GM12878 (cell line): ENCODE data around the gene RAB44. TPM values are rescaled to one million over a fixed set of nuclear protein-coding genes. Genes with fewer than 3 reads are reported as not detected.
A peak's percentile ranks its signal among the peaks of the same experiment; 100 is the strongest.

Experiments used
- ATAC-seq: fragments of 200-7000 bp; cut with Tn5 transposase; 3 replicates; pipeline ENCODE4 v1.9.1; 2020; ENCODE audit warnings: mild to moderate bottlenecking, moderate library complexity
- BruUV-seq: library from RNA; stranded (reverse); fragments of 400-500 nt; replicated peaks from 2 replicates; lab custom pipeline; 2021; lab: Mats Ljungman, UMichigan
- CTCF ChIA-PET: fragments of 300-600 bp; sonication (Branson Sonifier 250); formaldehyde crosslinking; extraction: SDS; loops from one replicate; lab custom pipeline; 2021; ENCODE audit warnings: inconsistent platforms; lab: Yijun Ruan, JAX
- POLR2A ChIA-PET: fragments of 350-600 bp; formaldehyde crosslinking; extraction: SDS; loops from one replicate; lab custom pipeline; 2021; ENCODE audit warnings: inconsistent platforms; lab: Charles Lee
- RAD21 ChIA-PET: fragments of 300-600 bp; sonication (Branson Sonifier 250); formaldehyde crosslinking; loops from one replicate; lab custom pipeline; 2023; ENCODE audit warnings: antibody characterized with exemption; ENCODE audit not compliant: unreplicated experiment; lab: Charles Lee
- SMC1A ChIA-PET: fragments of 300-600 bp; sonication (Branson Sonifier 250); formaldehyde crosslinking; loops from one replicate; lab custom pipeline; 2023; ENCODE audit not compliant: unreplicated experiment, uncharacterized antibody; lab: Charles Lee
- DNase-seq: peaks from one replicate; pipeline ENCODE4 v3.0.0-alpha.2; 2011; ENCODE audit warnings: low read depth, low spot score
- FAIRE-seq: peaks from 3 replicates; lab custom pipeline; 2011; peaks lifted over from hg19 to GRCh38; lab: Jason Lieb, UNC
- H2AFZ ChIP-seq: 2 replicates; pipeline ENCODE4 v1.6.0; 2011; ENCODE audit warnings: low read depth, low read length, control low read depth; ENCODE audit not compliant: control insufficient read depth
- H3K27ac ChIP-seq: 2 replicates; pipeline ENCODE4 v1.5.1; 2011; ENCODE audit warnings: control low read depth; ENCODE audit not compliant: control insufficient read depth, insufficient read depth
- H3K27me3 ChIP-seq, 2 experiments: replicated peaks in 1 of 2; 2 replicates each; pipeline versions ENCODE4 v1.6.0 to v1.6.1; 2011; ENCODE audit warnings: low read length in 1 of 2; ENCODE audit not compliant: control insufficient read depth in 2 of 2, insufficient read depth in 2 of 2
- H3K36me3 ChIP-seq, 2 experiments: 2 replicates each; pipeline ENCODE4 v1.5.1; 2011; ENCODE audit warnings: low read length in 1 of 2; ENCODE audit not compliant: control insufficient read depth in 2 of 2, insufficient read depth in 2 of 2
- H3K4me1 ChIP-seq: 2 replicates; pipeline ENCODE4 v1.6.1; 2011; ENCODE audit warnings: mild to moderate bottlenecking, low read length, moderate library complexity, mixed read lengths; ENCODE audit not compliant: control insufficient read depth, insufficient read depth
- H3K4me2 ChIP-seq: 2 replicates; pipeline ENCODE4 v1.6.0; 2011; ENCODE audit warnings: control low read depth; ENCODE audit not compliant: control insufficient read depth, insufficient read depth
- H3K4me3 ChIP-seq: fragments of 200-600 bp; sonication (generic); 2 replicates; pipeline ENCODE4 v1.5.1; 2016
- H3K79me2 ChIP-seq: 2 replicates; pipeline ENCODE4 v1.6.0; 2011; ENCODE audit warnings: low read length; ENCODE audit not compliant: control insufficient read depth, insufficient read depth
- H3K9ac ChIP-seq: 2 replicates; pipeline ENCODE4 v1.8.0; 2011; ENCODE audit warnings: low read length, control low read depth, mixed read lengths; ENCODE audit not compliant: control insufficient read depth, insufficient read depth
- H3K9me3 ChIP-seq: replicated peaks from 3 replicates; pipeline ENCODE4 v1.5.1; 2011; ENCODE audit warnings: mild to moderate bottlenecking, low read length; ENCODE audit not compliant: control insufficient read depth, insufficient read depth
- H4K20me1 ChIP-seq: 2 replicates; pipeline ENCODE4 v1.6.0; 2011; ENCODE audit not compliant: control insufficient read depth, insufficient read depth
- CBX5 ChIP-seq: sonication (generic); IDR thresholded peaks from 2 replicates; pipeline ENCODE4 v1.6.1; 2016; ENCODE audit warnings: low read depth, moderate library complexity, mild to moderate bottlenecking, inconsistent platforms
- ESRRA ChIP-seq: IDR thresholded peaks from 2 replicates; pipeline ENCODE4 v1.6.1; 2012; ENCODE audit warnings: mild to moderate bottlenecking, low read length, improper control_type of control experiment
- EZH2 ChIP-seq: IDR thresholded peaks from 2 replicates; pipeline ENCODE4 v1.6.1; 2012; ENCODE audit warnings: low read depth, mild to moderate bottlenecking, control low read depth, inconsistent platforms, low read length, borderline replicate concordance; ENCODE audit not compliant: control insufficient read depth
- MEF2B ChIP-seq: fragments of 450-650 bp; IDR thresholded peaks from 2 replicates; pipeline ENCODE4 v1.6.1; 2018; ENCODE audit warnings: mild to moderate bottlenecking, moderate library complexity; ENCODE audit not compliant: partially characterized antibody, poor library complexity, severe bottlenecking
- NR2F1 ChIP-seq: fragments of 450-650 bp; conservative IDR thresholded peaks from 2 replicates; pipeline ENCODE4 v1.6.1; 2017; ENCODE audit warnings: mild to moderate bottlenecking
- POLR2A ChIP-seq: IDR thresholded peaks from 2 replicates; pipeline ENCODE4 v1.6.1; 2011; ENCODE audit warnings: low read depth, mild to moderate bottlenecking, low read length
- RBBP5 ChIP-seq: fragments of 200-600 bp; sonication (generic); conservative IDR thresholded peaks from 2 replicates; pipeline ENCODE4 v1.6.1; 2016
- RELA ChIP-seq: fragments of 450-650 bp; IDR thresholded peaks from 2 replicates; pipeline ENCODE4 v1.8.0; 2014; ENCODE audit warnings: borderline replicate concordance; ENCODE audit not compliant: partially characterized antibody
- SMAD1 ChIP-seq: fragments of 450-650 bp; IDR thresholded peaks from 2 replicates; pipeline ENCODE4 v1.6.1; 2018; ENCODE audit warnings: mild to moderate bottlenecking, low read depth; ENCODE audit not compliant: partially characterized antibody
- TCF3 ChIP-seq: IDR thresholded peaks from 2 replicates; pipeline ENCODE4 v1.6.1; 2012; ENCODE audit warnings: low read depth, mild to moderate bottlenecking, low read length, borderline replicate concordance; ENCODE audit not compliant: insufficient read depth
- ZNF217 ChIP-seq: fragments of 450-650 bp; IDR thresholded peaks from 2 replicates; pipeline ENCODE4 v1.6.1; 2017; ENCODE audit warnings: antibody characterized with exemption, mild to moderate bottlenecking
- ZNF24 ChIP-seq: fragments of 450-650 bp; IDR thresholded peaks from 2 replicates; pipeline ENCODE4 v1.6.1; 2017; ENCODE audit warnings: antibody characterized with exemption, mild to moderate bottlenecking
- ZNF274 ChIP-seq: IDR thresholded peaks from one replicate; pipeline ENCODE4 v1.8.0; 2011; ENCODE audit not compliant: insufficient read length, insufficient read depth
- WGBS: methylation state at CpG from one replicate; pipeline ENCODE4 v1.1.6; 2016; ENCODE audit warnings: low lambda C conversion rate; ENCODE audit not compliant: insufficient replicate concordance, insufficient coverage; ENCODE audit errors: missing lambda C conversion rate; 5-methylcytosine and 5-hydroxymethylcytosine counted together
- in situ Hi-C: fragments of 300-500 bp; cut with MboI; formaldehyde crosslinking; loops from 9 replicates; pipeline ENCODE4 v1.14.3; 2018; ENCODE audit warnings: mixed read lengths
- intact Hi-C: fragments of 100-400 bp; cut with micrococcal nuclease; formaldehyde crosslinking; loops from one replicate; pipeline ENCODE4 v1.14.2; 2022; ENCODE audit not compliant: unreplicated experiment
- polyA plus RNA-seq, 11 experiments: library from polyadenylated mRNA; depleted of rRNA in 4 of 11; unstranded in 6 of 11; stranded (reverse) in 5 of 11; fragments of >200 nt; fragmentation: Nextera tagmentation in 4 of 11; fragmentation: Illumina TruSeq in 1 of 11; extraction: Ambion mirVana in 4 of 11; extraction: Trizol in 1 of 11; gene quantifications; 1 replicate in 1 of 11; 2 replicates in 10 of 11; pipeline versions ENCODE4 v1.2.1 to v1.2.3, GENCODE V29; 2011 to 2016; ENCODE audit warnings: inconsistent platforms in 2 of 11, missing spikeins in 2 of 11, low read depth in 1 of 11
- total RNA-seq, 4 experiments: library from RNA; depleted of rRNA in 3 of 4; stranded (reverse); fragments of >200 nt in 3 of 4; fragmentation: Illumina TruSeq in 1 of 4; extraction: Trizol in 1 of 4; gene quantifications; 2 replicates each; pipeline versions ENCODE4 v1.2.1 to v1.2.3, GENCODE V29; 2013 to 2021
- TF ChIP-seq, protein P1 (sequence below): fragments of 450-650 bp; IDR thresholded peaks from 2 replicates; pipeline ENCODE4 v1.6.1; 2017; ENCODE audit warnings: antibody characterized with exemption, mild to moderate bottlenecking, moderate library complexity
- TF ChIP-seq, protein P2 (sequence below): fragments of 450-650 bp; IDR thresholded peaks from 2 replicates; pipeline ENCODE4 v1.6.1; 2017; ENCODE audit warnings: mild to moderate bottlenecking, low read depth, inconsistent platforms; ENCODE audit not compliant: poor library complexity, severe bottlenecking
- TF ChIP-seq, protein P3 (sequence below): IDR thresholded peaks from 2 replicates; pipeline ENCODE4 v1.6.1; 2012; ENCODE audit warnings: mild to moderate bottlenecking, low read depth, low read length

Gene RAB44
- total and polyA plus RNA-seq, 10 of the 15 experiments (the other 5 are each of a cell fraction or from before 2014, with no cell fraction given): 0.01 to 0.08 (median 0.05) TPM; not detected in 2

DNA sequence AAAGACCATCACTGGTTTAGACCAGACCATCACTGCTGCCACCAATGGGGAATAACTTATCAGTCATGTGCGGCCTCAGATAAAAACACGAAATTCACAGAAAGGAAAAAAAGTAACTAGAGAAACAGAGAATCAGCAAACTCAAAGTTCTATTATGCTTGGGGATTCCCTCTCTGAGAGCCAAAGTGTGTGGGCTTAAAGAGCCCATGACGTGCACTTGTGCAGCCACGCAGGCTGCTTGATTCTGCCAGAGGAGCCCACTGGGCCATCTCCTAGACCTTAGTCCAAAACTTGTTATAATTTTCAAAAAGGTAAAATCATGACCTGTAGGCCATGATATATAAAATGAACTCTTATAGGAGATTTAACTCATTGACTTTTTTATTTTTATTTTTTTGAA, 15.2 kb downstream of the RAB44 start (continued):
- TF ChIP-seq, protein P1, sequence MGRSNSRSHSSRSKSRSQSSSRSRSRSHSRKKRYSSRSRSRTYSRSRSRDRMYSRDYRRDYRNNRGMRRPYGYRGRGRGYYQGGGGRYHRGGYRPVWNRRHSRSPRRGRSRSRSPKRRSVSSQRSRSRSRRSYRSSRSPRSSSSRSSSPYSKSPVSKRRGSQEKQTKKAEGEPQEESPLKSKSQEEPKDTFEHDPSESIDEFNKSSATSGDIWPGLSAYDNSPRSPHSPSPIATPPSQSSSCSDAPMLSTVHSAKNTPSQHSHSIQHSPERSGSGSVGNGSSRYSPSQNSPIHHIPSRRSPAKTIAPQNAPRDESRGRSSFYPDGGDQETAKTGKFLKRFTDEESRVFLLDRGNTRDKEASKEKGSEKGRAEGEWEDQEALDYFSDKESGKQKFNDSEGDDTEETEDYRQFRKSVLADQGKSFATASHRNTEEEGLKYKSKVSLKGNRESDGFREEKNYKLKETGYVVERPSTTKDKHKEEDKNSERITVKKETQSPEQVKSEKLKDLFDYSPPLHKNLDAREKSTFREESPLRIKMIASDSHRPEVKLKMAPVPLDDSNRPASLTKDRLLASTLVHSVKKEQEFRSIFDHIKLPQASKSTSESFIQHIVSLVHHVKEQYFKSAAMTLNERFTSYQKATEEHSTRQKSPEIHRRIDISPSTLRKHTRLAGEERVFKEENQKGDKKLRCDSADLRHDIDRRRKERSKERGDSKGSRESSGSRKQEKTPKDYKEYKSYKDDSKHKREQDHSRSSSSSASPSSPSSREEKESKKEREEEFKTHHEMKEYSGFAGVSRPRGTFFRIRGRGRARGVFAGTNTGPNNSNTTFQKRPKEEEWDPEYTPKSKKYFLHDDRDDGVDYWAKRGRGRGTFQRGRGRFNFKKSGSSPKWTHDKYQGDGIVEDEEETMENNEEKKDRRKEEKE: no peak
- TF ChIP-seq EZH2 (no peak), ESRRA (no peak), ZNF24 (no peak), RELA (no peak)
- TF ChIP-seq, all 136 proteins: peak for 0

DNA sequence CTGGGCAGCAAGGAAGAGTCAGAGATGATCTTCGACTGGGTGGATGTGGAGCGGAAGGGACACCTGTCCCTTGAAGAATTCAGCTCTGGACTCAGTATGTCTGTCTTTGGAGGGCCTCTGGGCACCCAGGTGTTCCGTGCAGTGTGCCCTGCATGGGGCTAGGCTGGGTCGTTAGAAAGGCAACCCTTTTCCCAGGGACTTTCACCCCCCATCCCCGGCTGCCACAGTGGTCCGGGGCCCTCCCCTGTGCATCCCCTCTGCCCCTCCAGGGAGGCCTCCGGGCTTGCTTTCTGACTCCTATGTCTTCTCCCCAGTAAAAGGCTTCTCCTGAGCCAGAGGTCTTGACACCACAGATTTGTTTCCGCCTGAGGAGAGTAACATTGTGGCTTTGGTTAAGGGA, 16.2 kb downstream of the RAB44 start:
- no peak overlapping the region for H3K4me3 ChIP-seq
- no peak overlapping the region for H3K4me2 ChIP-seq
- BruUV-seq: no TSS peak
- 14% methylated on average over 8 of the region's 8 CpGs for WGBS
- intact Hi-C loops (no loop called here), in situ Hi-C loops (no loop called here)
- DNase-seq: no peak
- H3K9ac ChIP-seq: no peak overlapping the region
- no peaks in the 10 kb centered on the region for H3K79me2 ChIP-seq
- no peaks in the 10 kb centered on the region for H3K36me3 ChIP-seq
- ChIA-PET POLR2A (interaction anchor here (0.8 kb wide), 1 partner anchor 9 kb away, joined by 4 read pairs; no protein-coding TSS in a partner anchor), SMC1A (no interaction called here), CTCF (interaction anchor here (0.6 kb wide), 1 partner anchor 20 kb away, joined by 3 read pairs; no protein-coding TSS in a partner anchor), RAD21 (no interaction called here)
- no peak overlapping the region for H2AFZ ChIP-seq
- ATAC-seq: peak; percentile 26; the same call in 2 of the 3 replicates
- no peak for FAIRE-seq
- H4K20me1 ChIP-seq: no peaks in the 10 kb centered on the region
- H3K27me3 ChIP-seq: no peaks in the 10 kb centered on the region
- H3K27ac ChIP-seq: no peak overlapping the region
- H3K4me1 ChIP-seq: peaks cover 3% of the 10 kb centered on the region; the same call in 1 of the 2 replicates
- H3K9me3 ChIP-seq: no peaks in the 10 kb centered on the region
- TF ChIP-seq, protein P2, sequence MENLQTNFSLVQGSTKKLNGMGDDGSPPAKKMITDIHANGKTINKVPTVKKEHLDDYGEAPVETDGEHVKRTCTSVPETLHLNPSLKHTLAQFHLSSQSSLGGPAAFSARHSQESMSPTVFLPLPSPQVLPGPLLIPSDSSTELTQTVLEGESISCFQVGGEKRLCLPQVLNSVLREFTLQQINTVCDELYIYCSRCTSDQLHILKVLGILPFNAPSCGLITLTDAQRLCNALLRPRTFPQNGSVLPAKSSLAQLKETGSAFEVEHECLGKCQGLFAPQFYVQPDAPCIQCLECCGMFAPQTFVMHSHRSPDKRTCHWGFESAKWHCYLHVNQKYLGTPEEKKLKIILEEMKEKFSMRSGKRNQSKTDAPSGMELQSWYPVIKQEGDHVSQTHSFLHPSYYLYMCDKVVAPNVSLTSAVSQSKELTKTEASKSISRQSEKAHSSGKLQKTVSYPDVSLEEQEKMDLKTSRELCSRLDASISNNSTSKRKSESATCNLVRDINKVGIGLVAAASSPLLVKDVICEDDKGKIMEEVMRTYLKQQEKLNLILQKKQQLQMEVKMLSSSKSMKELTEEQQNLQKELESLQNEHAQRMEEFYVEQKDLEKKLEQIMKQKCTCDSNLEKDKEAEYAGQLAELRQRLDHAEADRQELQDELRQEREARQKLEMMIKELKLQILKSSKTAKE: no peak
- TF ChIP-seq TCF3: no peak
- TF ChIP-seq CBX5: no peak
- no peak for TF ChIP-seq SMAD1
- TF ChIP-seq NR2F1: no peak
- TF ChIP-seq ZNF274: no peak
- TF ChIP-seq RBBP5: no peak
- TF ChIP-seq POLR2A: no peak
- no peak for TF ChIP-seq ZNF217
- no peak for TF ChIP-seq MEF2B
- TF ChIP-seq, protein P3, sequence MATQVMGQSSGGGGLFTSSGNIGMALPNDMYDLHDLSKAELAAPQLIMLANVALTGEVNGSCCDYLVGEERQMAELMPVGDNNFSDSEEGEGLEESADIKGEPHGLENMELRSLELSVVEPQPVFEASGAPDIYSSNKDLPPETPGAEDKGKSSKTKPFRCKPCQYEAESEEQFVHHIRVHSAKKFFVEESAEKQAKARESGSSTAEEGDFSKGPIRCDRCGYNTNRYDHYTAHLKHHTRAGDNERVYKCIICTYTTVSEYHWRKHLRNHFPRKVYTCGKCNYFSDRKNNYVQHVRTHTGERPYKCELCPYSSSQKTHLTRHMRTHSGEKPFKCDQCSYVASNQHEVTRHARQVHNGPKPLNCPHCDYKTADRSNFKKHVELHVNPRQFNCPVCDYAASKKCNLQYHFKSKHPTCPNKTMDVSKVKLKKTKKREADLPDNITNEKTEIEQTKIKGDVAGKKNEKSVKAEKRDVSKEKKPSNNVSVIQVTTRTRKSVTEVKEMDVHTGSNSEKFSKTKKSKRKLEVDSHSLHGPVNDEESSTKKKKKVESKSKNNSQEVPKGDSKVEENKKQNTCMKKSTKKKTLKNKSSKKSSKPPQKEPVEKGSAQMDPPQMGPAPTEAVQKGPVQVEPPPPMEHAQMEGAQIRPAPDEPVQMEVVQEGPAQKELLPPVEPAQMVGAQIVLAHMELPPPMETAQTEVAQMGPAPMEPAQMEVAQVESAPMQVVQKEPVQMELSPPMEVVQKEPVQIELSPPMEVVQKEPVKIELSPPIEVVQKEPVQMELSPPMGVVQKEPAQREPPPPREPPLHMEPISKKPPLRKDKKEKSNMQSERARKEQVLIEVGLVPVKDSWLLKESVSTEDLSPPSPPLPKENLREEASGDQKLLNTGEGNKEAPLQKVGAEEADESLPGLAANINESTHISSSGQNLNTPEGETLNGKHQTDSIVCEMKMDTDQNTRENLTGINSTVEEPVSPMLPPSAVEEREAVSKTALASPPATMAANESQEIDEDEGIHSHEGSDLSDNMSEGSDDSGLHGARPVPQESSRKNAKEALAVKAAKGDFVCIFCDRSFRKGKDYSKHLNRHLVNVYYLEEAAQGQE: no peak
